ENCODE measurements around the gene AP4B1.
A peak's percentile ranks its signal among the peaks of the same experiment; 100 is the strongest.

- TF ChIP-seq CTCF (conservative IDR thresholded peaks at IDR 0.05 in 1 of 2, IDR thresholded peaks at IDR 0.05 in 1 of 2; ENCODE audit: extremely low read depth in 1 of 2, insufficient read depth in 1 of 2, low read depth in 1 of 2, low read length in 2 of 2): peak; percentile 31 to 36
- no peak for TF ChIP-seq EZH2 (IDR thresholded peaks at IDR 0.05; ENCODE audit: borderline replicate concordance, low read length)
These were observed 44.4 kb upstream of the AP4B1 start for GRCh38 chr1:113949007-113949406.

All from mammary epithelial cell (primary cell).